Hepatocyte (in vitro differentiated cells): ENCODE measurements around the gene PDXDC1.
"Not testable (repeated sequence)": the region's sequence is repeated elsewhere in the genome, so short reads cannot be mapped to it uniquely, and the experiment has no call there.

Experiments used
- EZH2 ChIP-seq: fragments of 200-600 bp; sonication (generic); IDR thresholded peaks from 2 replicates; pipeline ENCODE4 v1.6.1; 2016; ENCODE audit warnings: antibody characterized with exemption, mild to moderate bottlenecking, borderline replicate concordance
- EZH2phosphoT487 ChIP-seq: fragments of 200-600 bp; sonication (generic); IDR thresholded peaks from one replicate; pipeline ENCODE4 v1.6.1; 2018; ENCODE audit warnings: antibody characterized with exemption, mild to moderate bottlenecking, low read depth, moderate library complexity; ENCODE audit not compliant: unreplicated experiment, severe bottlenecking
- TF ChIP-seq, protein P1 (sequence below): fragments of 200-600 bp; sonication (generic); IDR thresholded peaks from 2 replicates; pipeline ENCODE4 v1.5.1; 2016; ENCODE audit warnings: antibody characterized with exemption, mild to moderate bottlenecking; ENCODE audit not compliant: poor library complexity

DNA sequence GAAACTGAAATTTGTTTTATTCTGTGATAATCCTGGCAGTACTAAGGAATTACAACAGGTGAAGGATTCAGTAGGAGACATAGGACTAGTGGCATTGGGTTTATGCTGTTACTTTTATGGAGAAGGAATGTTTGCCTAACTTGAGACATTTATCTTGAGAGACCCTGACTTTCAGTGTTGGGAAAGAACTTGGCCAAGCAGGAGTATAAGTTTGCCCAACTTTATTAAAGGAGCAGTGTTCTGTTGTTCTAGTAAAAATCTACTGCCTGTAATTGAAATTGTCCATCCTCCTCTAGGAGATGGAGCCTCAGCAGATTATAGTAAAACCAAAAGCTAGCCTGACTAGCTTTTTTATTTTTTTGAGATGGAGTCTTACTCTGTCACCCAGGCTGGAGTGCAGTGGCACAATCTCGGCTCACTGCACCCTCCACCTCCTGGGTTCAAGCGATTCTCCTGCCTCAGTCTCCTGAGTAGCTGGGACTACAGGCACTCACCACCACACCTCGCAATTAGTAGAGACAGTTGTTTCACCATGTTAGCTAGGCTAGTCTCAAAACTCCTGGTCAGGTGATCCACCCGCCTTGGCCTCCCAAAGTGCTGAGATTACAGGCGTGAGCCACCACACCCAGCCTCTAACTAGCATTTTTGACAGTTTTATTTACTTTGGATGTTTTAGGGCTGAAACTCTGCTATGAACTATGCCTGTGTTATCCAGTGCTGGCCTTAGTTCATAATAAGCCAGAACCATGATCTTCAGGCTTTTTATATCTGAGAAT lies 30.7 kb downstream of the PDXDC1 start:
- TF ChIP-seq, protein P1, sequence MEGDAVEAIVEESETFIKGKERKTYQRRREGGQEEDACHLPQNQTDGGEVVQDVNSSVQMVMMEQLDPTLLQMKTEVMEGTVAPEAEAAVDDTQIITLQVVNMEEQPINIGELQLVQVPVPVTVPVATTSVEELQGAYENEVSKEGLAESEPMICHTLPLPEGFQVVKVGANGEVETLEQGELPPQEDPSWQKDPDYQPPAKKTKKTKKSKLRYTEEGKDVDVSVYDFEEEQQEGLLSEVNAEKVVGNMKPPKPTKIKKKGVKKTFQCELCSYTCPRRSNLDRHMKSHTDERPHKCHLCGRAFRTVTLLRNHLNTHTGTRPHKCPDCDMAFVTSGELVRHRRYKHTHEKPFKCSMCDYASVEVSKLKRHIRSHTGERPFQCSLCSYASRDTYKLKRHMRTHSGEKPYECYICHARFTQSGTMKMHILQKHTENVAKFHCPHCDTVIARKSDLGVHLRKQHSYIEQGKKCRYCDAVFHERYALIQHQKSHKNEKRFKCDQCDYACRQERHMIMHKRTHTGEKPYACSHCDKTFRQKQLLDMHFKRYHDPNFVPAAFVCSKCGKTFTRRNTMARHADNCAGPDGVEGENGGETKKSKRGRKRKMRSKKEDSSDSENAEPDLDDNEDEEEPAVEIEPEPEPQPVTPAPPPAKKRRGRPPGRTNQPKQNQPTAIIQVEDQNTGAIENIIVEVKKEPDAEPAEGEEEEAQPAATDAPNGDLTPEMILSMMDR: not testable (repeated sequence)
- TF ChIP-seq EZH2, EZH2phosphoT487: not testable (repeated sequence)
